Fibroblast of lung (primary cell): ENCODE measurements around the gene LRRC10.

Source experiments
- EZH2 ChIP-seq: IDR thresholded peaks from 2 replicates; pipeline ENCODE4 v1.5.1; 2012; ENCODE audit warnings: low read length, control low read depth, mild to moderate bottlenecking; ENCODE audit errors: missing control alignments
- TF ChIP-seq, protein P1 (sequence below), 2 donors: IDR thresholded peaks in 1 of 2; conservative IDR thresholded peaks in 1 of 2; 1 replicate in 1 of 2; 2 replicates in 1 of 2; pipeline ENCODE4 v1.5.1; 2011 to 2012; ENCODE audit warnings: low read length in 2 of 2, control low read depth in 1 of 2, inconsistent platforms in 1 of 2, low read depth in 1 of 2, mild to moderate bottlenecking in 1 of 2

DNA sequence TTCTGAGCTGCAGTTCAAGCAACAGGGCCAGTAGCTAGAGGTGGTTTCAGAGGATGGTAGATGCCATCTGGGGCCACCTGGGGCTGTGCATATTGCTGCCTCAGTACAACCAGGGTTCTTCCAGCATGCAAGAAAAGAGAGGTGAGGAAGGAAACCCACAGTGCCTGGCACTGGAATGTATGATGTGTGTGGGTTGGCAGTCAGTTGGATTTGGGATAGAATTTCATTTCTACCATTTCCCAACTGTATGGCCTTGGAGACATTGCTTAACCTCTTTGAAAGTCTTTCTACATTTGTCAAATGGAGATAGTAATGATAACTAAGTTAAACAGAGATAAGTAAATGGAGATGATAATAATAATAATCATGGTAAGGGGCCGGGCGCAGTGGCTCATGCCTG is 10.2 kb upstream of the LRRC10 start:
- TF ChIP-seq, protein P1, sequence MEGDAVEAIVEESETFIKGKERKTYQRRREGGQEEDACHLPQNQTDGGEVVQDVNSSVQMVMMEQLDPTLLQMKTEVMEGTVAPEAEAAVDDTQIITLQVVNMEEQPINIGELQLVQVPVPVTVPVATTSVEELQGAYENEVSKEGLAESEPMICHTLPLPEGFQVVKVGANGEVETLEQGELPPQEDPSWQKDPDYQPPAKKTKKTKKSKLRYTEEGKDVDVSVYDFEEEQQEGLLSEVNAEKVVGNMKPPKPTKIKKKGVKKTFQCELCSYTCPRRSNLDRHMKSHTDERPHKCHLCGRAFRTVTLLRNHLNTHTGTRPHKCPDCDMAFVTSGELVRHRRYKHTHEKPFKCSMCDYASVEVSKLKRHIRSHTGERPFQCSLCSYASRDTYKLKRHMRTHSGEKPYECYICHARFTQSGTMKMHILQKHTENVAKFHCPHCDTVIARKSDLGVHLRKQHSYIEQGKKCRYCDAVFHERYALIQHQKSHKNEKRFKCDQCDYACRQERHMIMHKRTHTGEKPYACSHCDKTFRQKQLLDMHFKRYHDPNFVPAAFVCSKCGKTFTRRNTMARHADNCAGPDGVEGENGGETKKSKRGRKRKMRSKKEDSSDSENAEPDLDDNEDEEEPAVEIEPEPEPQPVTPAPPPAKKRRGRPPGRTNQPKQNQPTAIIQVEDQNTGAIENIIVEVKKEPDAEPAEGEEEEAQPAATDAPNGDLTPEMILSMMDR (conservative IDR thresholded peaks at IDR 0.05 in 1 of 2, IDR thresholded peaks at IDR 0.05 in 1 of 2; ENCODE audit: low read depth in 1 of 2, low read length in 2 of 2), result no peak
- TF ChIP-seq EZH2, result no peak
